HEK293 (cell line): ENCODE measurements around the gene NECAB3.

Experiments
- MYNN ChIP-seq: fragments of 450-650 bp; formaldehyde crosslinking; IDR thresholded peaks from 2 replicates; pipeline ENCODE4 v1.5.1; 2016; ENCODE audit warnings: missing biosample characterization, missing genetic modification characterization, borderline replicate concordance
- SETDB1 ChIP-seq: IDR thresholded peaks from one replicate; pipeline ENCODE4 v1.6.1; 2017; ENCODE audit warnings: mild to moderate bottlenecking, low read length, moderate library complexity, mixed read lengths; ENCODE audit not compliant: insufficient read length
- ZNF350 ChIP-seq: fragments of 450-650 bp; formaldehyde crosslinking; IDR thresholded peaks from 2 replicates; pipeline ENCODE4 v1.5.0; 2017; ENCODE audit warnings: missing biosample characterization, mild to moderate bottlenecking, missing genetic modification characterization
- ZNF549 ChIP-seq: fragments of 450-650 bp; IDR thresholded peaks from 2 replicates; pipeline ENCODE4 v1.5.1; 2018; ENCODE audit warnings: missing biosample characterization, missing genetic modification characterization, mild to moderate bottlenecking, inconsistent platforms, moderate library complexity
- TF ChIP-seq, protein P1 (sequence below): fragments of 450-650 bp; formaldehyde crosslinking; IDR thresholded peaks from 2 replicates; pipeline ENCODE4 v1.5.1; 2016; ENCODE audit warnings: missing biosample characterization, missing genetic modification characterization
- TF ChIP-seq, protein P2 (sequence below): fragments of 450-650 bp; formaldehyde crosslinking; IDR thresholded peaks from 2 replicates; pipeline ENCODE4 v1.5.1; 2016; ENCODE audit warnings: missing biosample characterization, missing genetic modification characterization
- TF ChIP-seq, protein P3 (sequence below): fragments of 450-650 bp; formaldehyde crosslinking; conservative IDR thresholded peaks from 2 replicates; pipeline ENCODE4 v1.5.1; 2016; ENCODE audit warnings: low read depth, missing biosample characterization, missing genetic modification characterization
- TF ChIP-seq, protein P4 (sequence below): fragments of 450-650 bp; formaldehyde crosslinking; optimal IDR thresholded peaks from 2 replicates; pipeline ENCODE3; 2016; ENCODE audit warnings: missing biosample characterization, mild to moderate bottlenecking, missing genetic modification characterization

DNA sequence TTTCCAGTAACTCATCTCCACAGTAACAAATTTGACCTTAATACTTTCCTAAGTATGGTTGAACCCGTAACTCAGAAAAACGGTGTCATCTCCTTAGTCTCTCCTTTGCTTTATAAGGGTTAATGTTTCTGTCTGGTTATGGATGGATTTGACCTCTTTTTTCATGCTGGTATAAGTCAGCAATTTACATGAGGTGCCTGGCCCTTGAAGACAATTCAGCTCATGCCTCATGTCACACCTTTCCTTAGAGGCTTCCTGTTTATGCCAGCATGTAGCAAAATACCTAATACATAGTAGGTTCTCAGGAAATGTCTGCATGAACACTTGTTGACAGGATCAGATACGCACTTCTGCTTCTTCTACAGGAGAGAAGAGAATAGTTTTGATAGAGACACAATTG is 49.8 kb downstream of the NECAB3 start:
- TF ChIP-seq, protein P1, sequence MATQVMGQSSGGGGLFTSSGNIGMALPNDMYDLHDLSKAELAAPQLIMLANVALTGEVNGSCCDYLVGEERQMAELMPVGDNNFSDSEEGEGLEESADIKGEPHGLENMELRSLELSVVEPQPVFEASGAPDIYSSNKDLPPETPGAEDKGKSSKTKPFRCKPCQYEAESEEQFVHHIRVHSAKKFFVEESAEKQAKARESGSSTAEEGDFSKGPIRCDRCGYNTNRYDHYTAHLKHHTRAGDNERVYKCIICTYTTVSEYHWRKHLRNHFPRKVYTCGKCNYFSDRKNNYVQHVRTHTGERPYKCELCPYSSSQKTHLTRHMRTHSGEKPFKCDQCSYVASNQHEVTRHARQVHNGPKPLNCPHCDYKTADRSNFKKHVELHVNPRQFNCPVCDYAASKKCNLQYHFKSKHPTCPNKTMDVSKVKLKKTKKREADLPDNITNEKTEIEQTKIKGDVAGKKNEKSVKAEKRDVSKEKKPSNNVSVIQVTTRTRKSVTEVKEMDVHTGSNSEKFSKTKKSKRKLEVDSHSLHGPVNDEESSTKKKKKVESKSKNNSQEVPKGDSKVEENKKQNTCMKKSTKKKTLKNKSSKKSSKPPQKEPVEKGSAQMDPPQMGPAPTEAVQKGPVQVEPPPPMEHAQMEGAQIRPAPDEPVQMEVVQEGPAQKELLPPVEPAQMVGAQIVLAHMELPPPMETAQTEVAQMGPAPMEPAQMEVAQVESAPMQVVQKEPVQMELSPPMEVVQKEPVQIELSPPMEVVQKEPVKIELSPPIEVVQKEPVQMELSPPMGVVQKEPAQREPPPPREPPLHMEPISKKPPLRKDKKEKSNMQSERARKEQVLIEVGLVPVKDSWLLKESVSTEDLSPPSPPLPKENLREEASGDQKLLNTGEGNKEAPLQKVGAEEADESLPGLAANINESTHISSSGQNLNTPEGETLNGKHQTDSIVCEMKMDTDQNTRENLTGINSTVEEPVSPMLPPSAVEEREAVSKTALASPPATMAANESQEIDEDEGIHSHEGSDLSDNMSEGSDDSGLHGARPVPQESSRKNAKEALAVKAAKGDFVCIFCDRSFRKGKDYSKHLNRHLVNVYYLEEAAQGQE = no peak
- TF ChIP-seq, protein P2, sequence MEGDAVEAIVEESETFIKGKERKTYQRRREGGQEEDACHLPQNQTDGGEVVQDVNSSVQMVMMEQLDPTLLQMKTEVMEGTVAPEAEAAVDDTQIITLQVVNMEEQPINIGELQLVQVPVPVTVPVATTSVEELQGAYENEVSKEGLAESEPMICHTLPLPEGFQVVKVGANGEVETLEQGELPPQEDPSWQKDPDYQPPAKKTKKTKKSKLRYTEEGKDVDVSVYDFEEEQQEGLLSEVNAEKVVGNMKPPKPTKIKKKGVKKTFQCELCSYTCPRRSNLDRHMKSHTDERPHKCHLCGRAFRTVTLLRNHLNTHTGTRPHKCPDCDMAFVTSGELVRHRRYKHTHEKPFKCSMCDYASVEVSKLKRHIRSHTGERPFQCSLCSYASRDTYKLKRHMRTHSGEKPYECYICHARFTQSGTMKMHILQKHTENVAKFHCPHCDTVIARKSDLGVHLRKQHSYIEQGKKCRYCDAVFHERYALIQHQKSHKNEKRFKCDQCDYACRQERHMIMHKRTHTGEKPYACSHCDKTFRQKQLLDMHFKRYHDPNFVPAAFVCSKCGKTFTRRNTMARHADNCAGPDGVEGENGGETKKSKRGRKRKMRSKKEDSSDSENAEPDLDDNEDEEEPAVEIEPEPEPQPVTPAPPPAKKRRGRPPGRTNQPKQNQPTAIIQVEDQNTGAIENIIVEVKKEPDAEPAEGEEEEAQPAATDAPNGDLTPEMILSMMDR (tag by site-specific recombination) = no peak
- TF ChIP-seq ZNF549 (no peak), ZNF350 (tag by site-specific recombination) (no peak), SETDB1 (no peak), MYNN (no peak)
- TF ChIP-seq, protein P3, sequence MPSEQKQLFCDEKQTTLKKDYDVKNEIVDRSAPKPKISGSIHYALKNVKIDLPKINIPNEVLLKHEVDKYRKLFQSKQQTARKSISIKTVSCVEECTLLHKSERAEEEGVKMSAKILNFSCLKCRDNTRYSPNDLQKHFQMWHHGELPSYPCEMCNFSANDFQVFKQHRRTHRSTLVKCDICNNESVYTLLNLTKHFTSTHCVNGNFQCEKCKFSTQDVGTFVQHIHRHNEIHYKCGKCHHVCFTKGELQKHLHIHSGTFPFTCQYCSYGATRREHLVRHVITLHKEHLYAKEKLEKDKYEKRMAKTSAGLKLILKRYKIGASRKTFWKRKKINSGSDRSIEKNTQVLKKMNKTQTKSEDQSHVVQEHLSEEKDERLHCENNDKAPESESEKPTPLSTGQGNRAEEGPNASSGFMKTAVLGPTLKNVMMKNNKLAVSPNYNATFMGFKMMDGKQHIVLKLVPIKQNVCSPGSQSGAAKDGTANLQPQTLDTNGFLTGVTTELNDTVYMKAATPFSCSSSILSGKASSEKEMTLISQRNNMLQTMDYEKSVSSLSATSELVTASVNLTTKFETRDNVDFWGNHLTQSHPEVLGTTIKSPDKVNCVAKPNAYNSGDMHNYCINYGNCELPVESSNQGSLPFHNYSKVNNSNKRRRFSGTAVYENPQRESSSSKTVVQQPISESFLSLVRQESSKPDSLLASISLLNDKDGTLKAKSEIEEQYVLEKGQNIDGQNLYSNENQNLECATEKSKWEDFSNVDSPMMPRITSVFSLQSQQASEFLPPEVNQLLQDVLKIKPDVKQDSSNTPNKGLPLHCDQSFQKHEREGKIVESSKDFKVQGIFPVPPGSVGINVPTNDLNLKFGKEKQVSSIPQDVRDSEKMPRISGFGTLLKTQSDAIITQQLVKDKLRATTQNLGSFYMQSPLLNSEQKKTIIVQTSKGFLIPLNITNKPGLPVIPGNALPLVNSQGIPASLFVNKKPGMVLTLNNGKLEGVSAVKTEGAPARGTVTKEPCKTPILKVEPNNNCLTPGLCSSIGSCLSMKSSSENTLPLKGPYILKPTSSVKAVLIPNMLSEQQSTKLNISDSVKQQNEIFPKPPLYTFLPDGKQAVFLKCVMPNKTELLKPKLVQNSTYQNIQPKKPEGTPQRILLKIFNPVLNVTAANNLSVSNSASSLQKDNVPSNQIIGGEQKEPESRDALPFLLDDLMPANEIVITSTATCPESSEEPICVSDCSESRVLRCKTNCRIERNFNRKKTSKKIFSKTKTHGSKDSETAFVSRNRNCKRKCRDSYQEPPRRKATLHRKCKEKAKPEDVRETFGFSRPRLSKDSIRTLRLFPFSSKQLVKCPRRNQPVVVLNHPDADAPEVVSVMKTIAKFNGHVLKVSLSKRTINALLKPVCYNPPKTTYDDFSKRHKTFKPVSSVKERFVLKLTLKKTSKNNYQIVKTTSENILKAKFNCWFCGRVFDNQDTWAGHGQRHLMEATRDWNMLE (tag by site-specific recombination) = no peak
- TF ChIP-seq, protein P4, sequence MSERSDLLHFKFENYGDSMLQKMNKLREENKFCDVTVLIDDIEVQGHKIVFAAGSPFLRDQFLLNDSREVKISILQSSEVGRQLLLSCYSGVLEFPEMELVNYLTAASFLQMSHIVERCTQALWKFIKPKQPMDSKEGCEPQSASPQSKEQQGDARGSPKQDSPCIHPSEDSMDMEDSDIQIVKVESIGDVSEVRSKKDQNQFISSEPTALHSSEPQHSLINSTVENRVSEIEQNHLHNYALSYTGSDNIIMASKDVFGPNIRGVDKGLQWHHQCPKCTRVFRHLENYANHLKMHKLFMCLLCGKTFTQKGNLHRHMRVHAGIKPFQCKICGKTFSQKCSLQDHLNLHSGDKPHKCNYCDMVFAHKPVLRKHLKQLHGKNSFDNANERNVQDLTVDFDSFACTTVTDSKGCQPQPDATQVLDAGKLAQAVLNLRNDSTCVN (tag by site-specific recombination) = no peak
